ENCODE measurements around the gene FSTL4. TPM values are rescaled to one million over a fixed set of nuclear protein-coding genes. Genes with fewer than 3 reads are reported as not detected.

FSTL4 gene
- total RNA-seq, 2 donors from 2014 or later, result 0.26 to 1.3 TPM

GRCh38 chr5:133406208-133406976 is 205.9 kb downstream of the FSTL4 start:
- Histone ChIP-seq H3K4me1 (no peaks in the 10 kb centered on the region), H3K36me3 (replicated peaks in 1 of 2; ENCODE audit: insufficient read depth in 1 of 2, low read depth in 2 of 2) (no peaks in the 10 kb centered on the region), H3K4me3 (no peak overlapping the region), H3K27me3 (no peaks in the 10 kb centered on the region), H3K27ac (no peak overlapping the region), H3K9me3 (no peaks in the 10 kb centered on the region)
- TF ChIP-seq POLR2A (IDR thresholded peaks at IDR 0.05), result no peak
- no peak for TF ChIP-seq CTCF (IDR thresholded peaks at IDR 0.05)
- no peak for DNase-seq
- WGBS, 2 donors, result 79 to 94% methylated on average over 4 of the region's 4 CpGs
- intact Hi-C loops (cut with DNase I), result no loop called here
- no peak for ATAC-seq

GRCh38 chr5:133405275-133406034 is 206.9 kb downstream of the FSTL4 start:
- WGBS, 2 donors, result 92% methylated on average over 13 to 17 of the region's 17 CpGs
- TF ChIP-seq POLR2A (IDR thresholded peaks at IDR 0.05) (no peak), CTCF (IDR thresholded peaks at IDR 0.05) (no peak)
- intact Hi-C loops (cut with DNase I), result no loop called here
- Histone ChIP-seq H3K36me3 (replicated peaks in 1 of 2; ENCODE audit: insufficient read depth in 1 of 2, low read depth in 2 of 2) (no peaks in the 10 kb centered on the region), H3K4me3 (no peak overlapping the region), H3K27ac (no peak overlapping the region), H3K4me1 (no peaks in the 10 kb centered on the region), H3K9me3 (no peaks in the 10 kb centered on the region), H3K27me3 (no peaks in the 10 kb centered on the region)
- ATAC-seq (no peak), DNase-seq (no peak)

- ATAC-seq (no peak), DNase-seq (no peak)
- TF ChIP-seq POLR2A (IDR thresholded peaks at IDR 0.05) (no peak), CTCF (IDR thresholded peaks at IDR 0.05) (no peak)
- 78 to 91% methylated on average over 7 of the region's 7 CpGs for WGBS, 2 donors
- H3K4me1 ChIP-seq, result no peaks in the 10 kb centered on the region
- intact Hi-C loops (cut with DNase I), result no loop called here
- no peak overlapping the region for H3K27ac ChIP-seq
- no peaks in the 10 kb centered on the region for H3K36me3 ChIP-seq (replicated peaks in 1 of 2; ENCODE audit: insufficient read depth in 1 of 2, low read depth in 2 of 2)
- no peak overlapping the region for H3K4me3 ChIP-seq
- no peaks in the 10 kb centered on the region for H3K9me3 ChIP-seq
- H3K27me3 ChIP-seq, result no peaks in the 10 kb centered on the region
Measured at GRCh38 chr5:133404724-133405123, 207.6 kb downstream of the FSTL4 start.

- Histone ChIP-seq H3K4me3 (no peak overlapping the region), H3K27ac (no peak overlapping the region), H3K4me1 (no peaks in the 10 kb centered on the region), H3K36me3 (replicated peaks in 1 of 2; ENCODE audit: insufficient read depth in 1 of 2, low read depth in 2 of 2) (no peaks in the 10 kb centered on the region), H3K27me3 (no peaks in the 10 kb centered on the region), H3K9me3 (no peaks in the 10 kb centered on the region)
- 91 to 97% methylated on average over 4 to 5 of the region's 5 CpGs for WGBS, 2 donors
- intact Hi-C loops (cut with DNase I), result no loop called here
- ATAC-seq (no peak), DNase-seq (no peak)
- TF ChIP-seq POLR2A (IDR thresholded peaks at IDR 0.05) (no peak), CTCF (IDR thresholded peaks at IDR 0.05) (no peak)
Measured at GRCh38 chr5:133403741-133404364, 208.5 kb downstream of the FSTL4 start.

All from body of pancreas (tissue), 4 donors.